Right ventricle myocardium inferior (tissue), 1 donor: ENCODE results near the gene PACSIN3. TPM values are rescaled to one million over a fixed set of nuclear protein-coding genes. Genes with fewer than 3 reads are reported as not detected.

Experiments used
- ATAC-seq: fragments of 200-7000 bp; cut with Tn5 transposase; one replicate; pipeline ENCODE4 v1.9.1; 2020; ENCODE audit warnings: mild to moderate bottlenecking, moderate library complexity
- DNase-seq: peaks from one replicate; pipeline ENCODE4 v3.0.0; 2021; ENCODE audit errors: missing footprints
- intact Hi-C: fragments of 100-400 bp; cut with DNase I; formaldehyde crosslinking; loops from one replicate; pipeline ENCODE4 v1.11.0; 2022
- microRNA-seq: library from miRNA; unstranded; fragments of <30 nt; microRNA quantifications from one replicate; pipeline ENCODE4 v1.2.0, GENCODE V29; 2020
- total RNA-seq: library from RNA; stranded (reverse); fragmentation: NEBNext Ultra II Directional; extraction: Animal tissue kit (Norgen Biotek cat#: 25700); gene quantifications from one replicate; pipeline ENCODE4 v1.2.1, GENCODE V29; 2021
- donor health status: DM: no; HTN: yes; CAD: no; lungs with severe emphysema.

Gene PACSIN3
- total RNA-seq, 1 donor from 2014 or later: 177 TPM

- ATAC-seq (no peak), DNase-seq (no peak)
- intact Hi-C loops: no loop called here
Measured at GRCh38 chr11:47139878-47140277, 46.4 kb downstream of the PACSIN3 start.

- DNase-seq (no peak), ATAC-seq (no peak)
- intact Hi-C loops: no loop called here
Measured at GRCh38 chr11:47137476-47137875, 48.8 kb downstream of the PACSIN3 start.

- intact Hi-C loops: no loop called here
- no peak for ATAC-seq
Measured at GRCh38 chr11:47136921-47137320, 49.3 kb downstream of the PACSIN3 start.

GRCh38 chr11:47136327-47136726 lies 49.9 kb downstream of the PACSIN3 start:
- ATAC-seq (no peak), DNase-seq (no peak)
- intact Hi-C loops: no loop called here

More at GRCh38 chr11:47136921-47137320, 49.3 kb downstream of the PACSIN3 start:
- no peak for DNase-seq

GRCh38 chr11:47132981-47133380 lies 53.3 kb downstream of the PACSIN3 start:
- DNase-seq (no peak), ATAC-seq (no peak)
- intact Hi-C loops: no loop called here

- DNase-seq (no peak), ATAC-seq (no peak)
- intact Hi-C loops: no loop called here
Measured at GRCh38 chr11:47132490-47132889, 53.7 kb downstream of the PACSIN3 start.

- no peak for ATAC-seq
- DNase-seq: no peak
- intact Hi-C loops: no loop called here
Measured at GRCh38 chr11:47131136-47131535, 55.1 kb downstream of the PACSIN3 start.

- intact Hi-C loops: no loop called here
- ATAC-seq (no peak), DNase-seq (no peak)
Measured at GRCh38 chr11:47130543-47130942, 55.7 kb downstream of the PACSIN3 start.

Small RNA genes within 50 kb of the gene (microRNA-seq; reads per million reads assigned to microRNA genes)
- not detected for gene MIR6745

Other genes with a start within 250 kb of the PACSIN3 start
- gene CSTPP1, start 249.7 kb downstream of the PACSIN3 start, total RNA-seq: 11.0 TPM
- gene ARFGAP2, start 9.6 kb downstream of the PACSIN3 start, total RNA-seq: 45.8 TPM
- gene DDB2, start 28.5 kb upstream of the PACSIN3 start, total RNA-seq: 10.3 TPM
- gene ACP2, start 62.4 kb upstream of the PACSIN3 start, total RNA-seq: 21.2 TPM
- gene NR1H3, start 71.6 kb upstream of the PACSIN3 start, total RNA-seq: 22.3 TPM
- gene MADD, start 83.7 kb upstream of the PACSIN3 start, total RNA-seq: 40.2 TPM
- gene MYBPC3, start 166.3 kb upstream of the PACSIN3 start, total RNA-seq: 2,397 TPM
- gene SPI1, start 192.1 kb upstream of the PACSIN3 start, total RNA-seq: 14.6 TPM
- 35.0 TPM for gene SLC39A13, start 222.2 kb upstream of the PACSIN3 start, total RNA-seq
- gene PSMC3, start 240.0 kb upstream of the PACSIN3 start, total RNA-seq: 160 TPM